HG03439 (cell line): ENCODE data around the gene RPS19BP1.
"Not testable (repeated sequence)": the region's sequence is repeated elsewhere in the genome, so short reads cannot be mapped to it uniquely, and the experiment has no call there.

ENCODE experiments used
- ATAC-seq: cut with Tn5 transposase; IDR thresholded peaks from one replicate; pipeline ENCODE4 v1.9.1; 2021; ENCODE audit warnings: mild to moderate bottlenecking, moderate library complexity; ENCODE audit not compliant: unreplicated experiment

The RPS19BP1 gene

GRCh38 chr22:39528681-39529486 lies 3.7 kb downstream of the RPS19BP1 start:
- peak; percentile 35 for ATAC-seq

GRCh38 chr22:39528080-39528661 lies 4.4 kb downstream of the RPS19BP1 start:
- no peak for ATAC-seq

- no peak for ATAC-seq
These were observed 5.0 kb downstream of the RPS19BP1 start for GRCh38 chr22:39527481-39527961.

- no peak for ATAC-seq
These were observed 5.8 kb downstream of the RPS19BP1 start for GRCh38 chr22:39526736-39527171.

- ATAC-seq: no peak
These were observed 6.9 kb downstream of the RPS19BP1 start for GRCh38 chr22:39525658-39525975.

- ATAC-seq: no peak
These were observed 7.5 kb downstream of the RPS19BP1 start for GRCh38 chr22:39524753-39525657.

- no peak for ATAC-seq
These were observed 8.3 kb downstream of the RPS19BP1 start for GRCh38 chr22:39524089-39524752.

- ATAC-seq: no peak
These were observed 9.8 kb downstream of the RPS19BP1 start for GRCh38 chr22:39522567-39523300.

- not testable (repeated sequence) for ATAC-seq
These were observed 10.5 kb downstream of the RPS19BP1 start for GRCh38 chr22:39522091-39522490.

- ATAC-seq: peak; percentile 3
These were observed 11.3 kb downstream of the RPS19BP1 start for GRCh38 chr22:39521106-39521885.

- ATAC-seq: peak; percentile 36
These were observed 12.1 kb downstream of the RPS19BP1 start, which contains the start of gene ATF4 for GRCh38 chr22:39520226-39521105. TSS of gene ATF4 (plus strand) at chr22:39520562. CDS start at chr22:39521446, 884 bp downstream.

- ATAC-seq: peak; percentile 73
These were observed 12.8 kb downstream of the RPS19BP1 start for GRCh38 chr22:39519681-39520225.

- ATAC-seq: no peak
These were observed 13.4 kb downstream of the RPS19BP1 start for GRCh38 chr22:39518996-39519680.

GRCh38 chr22:39518144-39518786 lies 14.3 kb downstream of the RPS19BP1 start:
- ATAC-seq: no peak

- ATAC-seq: no peak
These were observed 15.1 kb downstream of the RPS19BP1 start for GRCh38 chr22:39517470-39517869.

- no peak for ATAC-seq
These were observed 17.1 kb downstream of the RPS19BP1 start for GRCh38 chr22:39515266-39516050.
